Testis (tissue), 2 donors: ENCODE measurements around the gene GIPC1.

Source experiments
- CTCF ChIP-seq, 3 experiments: fragments of 450-650 bp in 2 of 3; fragments of 200-600 bp in 1 of 3; sonication (generic) in 1 of 3; IDR thresholded peaks; one replicate each; pipeline ENCODE4 v1.5.1; 2016 to 2019; ENCODE audit warnings: antibody characterized with exemption in 3 of 3, mild to moderate bottlenecking in 2 of 3, moderate library complexity in 1 of 3
- POLR2A ChIP-seq: fragments of 450-650 bp; IDR thresholded peaks from one replicate; pipeline ENCODE4 v1.6.1; 2017; ENCODE audit warnings: antibody characterized with exemption, mild to moderate bottlenecking, moderate library complexity

DNA sequence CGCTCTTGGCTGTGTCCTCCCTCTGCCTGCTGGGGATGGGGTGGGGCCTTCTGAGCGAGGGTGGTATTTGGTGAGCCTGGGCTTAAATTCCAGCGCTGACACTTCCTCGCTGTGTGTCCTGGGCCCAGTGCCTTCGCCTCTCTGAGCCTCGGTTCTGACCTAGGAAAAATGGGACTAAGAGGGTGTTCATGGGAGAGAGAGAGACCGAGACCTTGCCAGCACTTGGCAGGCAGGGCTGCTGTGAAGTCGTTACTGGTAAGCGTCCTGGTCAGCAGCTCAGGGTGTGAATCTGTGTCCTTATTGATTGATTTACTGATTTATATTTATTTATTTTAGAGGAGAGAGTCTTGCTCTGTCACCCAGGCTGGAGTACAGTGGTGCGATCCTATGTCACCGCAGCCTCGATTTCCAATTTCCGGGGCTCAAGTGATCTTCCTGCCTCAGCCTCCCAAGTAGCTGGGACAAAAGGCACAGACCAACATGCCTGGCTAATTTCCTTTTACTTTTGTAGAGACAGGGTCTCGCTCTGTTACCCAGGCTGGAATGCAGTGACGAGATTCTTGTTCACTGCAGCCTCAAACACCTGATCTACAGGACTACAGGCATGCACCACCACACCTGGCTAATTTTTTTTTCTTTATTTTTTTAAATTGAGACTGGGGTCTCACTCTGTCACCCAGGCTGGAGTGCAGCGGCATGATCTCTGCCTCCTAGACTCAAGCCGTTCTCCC, 60.4 kb downstream of the GIPC1 start:
- TF ChIP-seq CTCF (IDR thresholded peaks at IDR 0.05) (no peak), POLR2A (no peak)
